GM18873 (cell line): ENCODE data around the gene ENDOV.

Source experiments
- ATAC-seq: cut with Tn5 transposase; IDR thresholded peaks from one replicate; pipeline ENCODE4 v1.9.1; 2021; ENCODE audit warnings: mild to moderate bottlenecking, moderate library complexity, moderate number of reproducible peaks; ENCODE audit not compliant: unreplicated experiment, low FRiP score

Gene ENDOV

GRCh38 chr17:80429356-80430275 is 14.6 kb downstream of the ENDOV start:
- no peak for ATAC-seq

- no peak for ATAC-seq
These were observed 15.7 kb downstream of the ENDOV start for GRCh38 chr17:80430446-80431245.

- no peak for ATAC-seq
These were observed 16.6 kb downstream of the ENDOV start for GRCh38 chr17:80431246-80432195.

GRCh38 chr17:80432350-80432955 is 17.5 kb downstream of the ENDOV start:
- no peak for ATAC-seq

- no peak for ATAC-seq
These were observed 18.1 kb downstream of the ENDOV start for GRCh38 chr17:80432961-80433550.

GRCh38 chr17:80433916-80434666 is 19.1 kb downstream of the ENDOV start:
- no peak for ATAC-seq

- no peak for ATAC-seq
These were observed 22.6 kb downstream of the ENDOV start for GRCh38 chr17:80437532-80437931.

GRCh38 chr17:80438806-80439205 is 23.8 kb downstream of the ENDOV start:
- ATAC-seq = no peak

GRCh38 chr17:80439499-80439898 is 24.5 kb downstream of the ENDOV start:
- ATAC-seq = no peak

- ATAC-seq = no peak
These were observed 26.2 kb downstream of the ENDOV start for GRCh38 chr17:80441133-80441578.

- ATAC-seq = no peak
These were observed 26.8 kb downstream of the ENDOV start for GRCh38 chr17:80441598-80442322.

GRCh38 chr17:80442323-80442659 is 27.3 kb downstream of the ENDOV start:
- no peak for ATAC-seq

GRCh38 chr17:80442764-80443163 is 27.8 kb downstream of the ENDOV start:
- ATAC-seq = no peak

- no peak for ATAC-seq
These were observed 28.5 kb downstream of the ENDOV start for GRCh38 chr17:80443498-80443897.

GRCh38 chr17:80443916-80444643 is 29.1 kb downstream of the ENDOV start:
- no peak for ATAC-seq

GRCh38 chr17:80444644-80444979 is 29.6 kb downstream of the ENDOV start:
- no peak for ATAC-seq

GRCh38 chr17:80445007-80445725 is 30.2 kb downstream of the ENDOV start:
- ATAC-seq = no peak
